ENCODE measurements around the gene FAM168A. TPM values are rescaled to one million over a fixed set of nuclear protein-coding genes. Genes with fewer than 3 reads are reported as not detected.
A peak's percentile ranks its signal among the peaks of the same experiment; 100 is the strongest.

Gene FAM168A
- total and polyA plus RNA-seq, 2 donors from 2014 or later = 8.9 to 38.1 TPM

GRCh38 chr11:73382747-73383146 is 215.2 kb downstream of the FAM168A start:
- Histone ChIP-seq H3K27ac (ENCODE audit: low read depth in 2 of 2, low read length in 2 of 2) (peak overlapping the region; percentile 4 to 30), H3K36me3 (ENCODE audit: control insufficient read depth in 2 of 3, insufficient read depth in 3 of 3, low read length in 3 of 3) (no peaks in the 10 kb centered on the region), H3K9ac (ENCODE audit: low read length in 3 of 3) (peak overlapping the region in 1 of 3 donors; percentile 19), H3K4me1 (ENCODE audit: control insufficient read depth in 2 of 3, insufficient read depth in 2 of 3, low read depth in 1 of 3, low read length in 3 of 3) (peaks cover 0 to 12% (median 4%) of the 10 kb centered on the region in 3 donors), H3K27me3 (ENCODE audit: control insufficient read depth, insufficient read depth, low read length) (no peaks in the 10 kb centered on the region), H3K4me3 (ENCODE audit: low read length in 3 of 3) (no peak overlapping the region), H3K9me3 (ENCODE audit: control insufficient read depth in 2 of 3, insufficient read depth in 1 of 3, low read length in 3 of 3) (no peaks in the 10 kb centered on the region)
- DNase-seq = no peak
- no peak for FAIRE-seq
- no peak for TF ChIP-seq CTCF (IDR thresholded peaks at IDR 0.05; ENCODE audit: borderline replicate concordance, extremely low read depth, insufficient read depth)
- intact Hi-C loops (cut with DNase I) = no loop called here

- H3K27ac ChIP-seq (ENCODE audit: low read depth in 2 of 2, low read length in 2 of 2) = no peak overlapping the region
- TF ChIP-seq CTCF (IDR thresholded peaks at IDR 0.05; ENCODE audit: borderline replicate concordance, extremely low read depth, insufficient read depth) = no peak
- FAIRE-seq = no peak
These were observed 215.7 kb downstream of the FAM168A start for GRCh38 chr11:73382183-73382582.

GRCh38 chr11:73381589-73381988 is 216.3 kb downstream of the FAM168A start:
- no peak for TF ChIP-seq CTCF (IDR thresholded peaks at IDR 0.05; ENCODE audit: borderline replicate concordance, extremely low read depth, insufficient read depth)
- FAIRE-seq = no peak
- intact Hi-C loops (cut with DNase I) = no loop called here

More at GRCh38 chr11:73382183-73382582, 215.7 kb downstream of the FAM168A start:
- no peaks in the 10 kb centered on the region for H3K36me3 ChIP-seq (ENCODE audit: control insufficient read depth in 2 of 3, insufficient read depth in 3 of 3, low read length in 3 of 3)
- H3K9ac ChIP-seq (ENCODE audit: low read length in 3 of 3) = no peak overlapping the region
- no peak overlapping the region for H3K4me3 ChIP-seq (ENCODE audit: low read length in 3 of 3)
- intact Hi-C loops (cut with DNase I) = no loop called here
- H3K27me3 ChIP-seq (ENCODE audit: control insufficient read depth, insufficient read depth, low read length) = no peaks in the 10 kb centered on the region
- H3K4me1 ChIP-seq (ENCODE audit: control insufficient read depth in 2 of 3, insufficient read depth in 2 of 3, low read depth in 1 of 3, low read length in 3 of 3) = peaks cover 0 to 14% (median 4%) of the 10 kb centered on the region in 3 donors
- H3K9me3 ChIP-seq (ENCODE audit: control insufficient read depth in 2 of 3, insufficient read depth in 1 of 3, low read length in 3 of 3) = no peaks in the 10 kb centered on the region
- no peak for DNase-seq

GRCh38 chr11:73380897-73381410 is 217.0 kb downstream of the FAM168A start:
- H3K27ac ChIP-seq (ENCODE audit: low read depth in 2 of 2, low read length in 2 of 2) = no peak overlapping the region
- intact Hi-C loops (cut with DNase I) = no loop called here
- FAIRE-seq = no peak
- H3K9ac ChIP-seq (ENCODE audit: low read length in 3 of 3) = no peak overlapping the region
- no peak overlapping the region for H3K4me3 ChIP-seq (ENCODE audit: low read length in 3 of 3)
- DNase-seq = no peak
- H3K36me3 ChIP-seq (ENCODE audit: control insufficient read depth in 2 of 3, insufficient read depth in 3 of 3, low read length in 3 of 3) = no peaks in the 10 kb centered on the region
- H3K9me3 ChIP-seq (ENCODE audit: control insufficient read depth in 2 of 3, insufficient read depth in 1 of 3, low read length in 3 of 3) = no peaks in the 10 kb centered on the region
- H3K4me1 ChIP-seq (ENCODE audit: control insufficient read depth in 2 of 3, insufficient read depth in 2 of 3, low read depth in 1 of 3, low read length in 3 of 3) = peaks cover 0 to 19% (median 4%) of the 10 kb centered on the region in 3 donors
- H3K27me3 ChIP-seq (ENCODE audit: control insufficient read depth, insufficient read depth, low read length) = no peaks in the 10 kb centered on the region
- no peak for TF ChIP-seq CTCF (IDR thresholded peaks at IDR 0.05; ENCODE audit: borderline replicate concordance, extremely low read depth, insufficient read depth)

More at GRCh38 chr11:73381589-73381988, 216.3 kb downstream of the FAM168A start:
- DNase-seq = no peak
- no peak overlapping the region for H3K4me3 ChIP-seq (ENCODE audit: low read length in 3 of 3)
- no peaks in the 10 kb centered on the region for H3K9me3 ChIP-seq (ENCODE audit: control insufficient read depth in 2 of 3, insufficient read depth in 1 of 3, low read length in 3 of 3)
- H3K4me1 ChIP-seq (ENCODE audit: control insufficient read depth in 2 of 3, insufficient read depth in 2 of 3, low read depth in 1 of 3, low read length in 3 of 3) = peaks cover 0 to 18% (median 4%) of the 10 kb centered on the region in 3 donors
- no peak overlapping the region for H3K9ac ChIP-seq (ENCODE audit: low read length in 3 of 3)
- no peak overlapping the region for H3K27ac ChIP-seq (ENCODE audit: low read depth in 2 of 2, low read length in 2 of 2)
- H3K36me3 ChIP-seq (ENCODE audit: control insufficient read depth in 2 of 3, insufficient read depth in 3 of 3, low read length in 3 of 3) = no peaks in the 10 kb centered on the region
- H3K27me3 ChIP-seq (ENCODE audit: control insufficient read depth, insufficient read depth, low read length) = no peaks in the 10 kb centered on the region

All from kidney (tissue), 14 donors.